GM21529 (cell line): ENCODE measurements around the gene NOXRED1.

Experiments
- ATAC-seq: cut with Tn5 transposase; IDR thresholded peaks from one replicate; pipeline ENCODE4 v1.9.1; 2021; ENCODE audit not compliant: unreplicated experiment

The NOXRED1 gene

DNA sequence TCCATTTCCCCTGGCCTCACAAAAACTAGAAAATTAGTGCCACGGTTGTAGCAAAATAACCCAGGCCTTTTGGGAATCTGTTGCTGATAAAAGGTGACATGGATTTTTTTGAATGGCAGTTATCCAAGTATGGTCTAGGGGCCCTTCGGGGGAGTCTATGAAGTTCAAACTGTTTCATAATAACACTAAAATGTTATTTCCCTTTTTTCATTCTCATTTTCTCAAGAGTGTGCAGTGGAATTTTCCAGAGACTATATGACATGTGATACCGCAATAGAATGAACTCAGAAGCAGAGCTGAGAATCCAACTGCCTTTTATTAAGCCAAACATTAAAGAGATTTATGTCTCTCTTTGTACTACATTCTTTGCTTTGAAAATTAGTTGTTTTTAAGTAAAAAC is 75.6 kb downstream of the NOXRED1 start:
- no peak for ATAC-seq

- ATAC-seq = no peak
Observed at GRCh38 chr14:77346495-77346894, 76.8 kb downstream of the NOXRED1 start.

GRCh38 chr14:77344377-77344996 is 78.8 kb downstream of the NOXRED1 start:
- ATAC-seq = no peak
